Measurements from ENCODE around the gene EHBP1L1. TPM values are rescaled to one million over a fixed set of nuclear protein-coding genes. Genes with fewer than 3 reads are reported as not detected.
A peak's percentile ranks its signal among the peaks of the same experiment; 100 is the strongest.
"Not testable (repeated sequence)": the region's sequence is repeated elsewhere in the genome, so short reads cannot be mapped to it uniquely, and the experiment has no call there.

EHBP1L1 gene
- total and polyA plus RNA-seq, 7 donors = 114 to 345 (median 208) TPM

DNA sequence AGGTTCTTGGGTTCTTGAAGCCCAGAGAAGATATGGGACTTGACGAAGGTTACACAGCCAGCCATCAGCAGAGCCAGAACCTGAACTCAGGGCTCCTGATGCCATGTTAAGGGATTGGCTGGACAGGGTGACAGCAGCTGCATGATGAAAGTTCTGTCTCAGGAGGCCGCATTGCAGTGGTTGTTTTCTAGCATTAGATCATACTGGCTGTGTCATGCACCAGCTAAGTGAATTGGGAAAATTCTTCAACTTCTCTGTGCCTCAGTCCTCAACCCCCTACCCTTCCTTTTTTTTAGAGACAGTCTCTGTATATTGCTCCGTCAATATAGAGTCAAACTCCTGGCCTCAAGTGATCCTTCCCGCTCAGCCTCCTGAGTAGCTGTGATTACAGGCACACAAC is 12.3 kb upstream of the EHBP1L1 start:
- Histone ChIP-seq H3K36me3 (ENCODE audit: insufficient read depth in 1 of 2, low read depth in 1 of 2) (peaks cover 0 to 7% of the 10 kb centered on the region in 2 donors), H3K4me1 (peaks cover 43% of the 10 kb centered on the region), H3K4me3 (no peak overlapping the region), H3K27me3 (ENCODE audit: insufficient read depth in 3 of 3, low read length in 2 of 3) (no peaks in the 10 kb centered on the region), H3K9me3 (no peaks in the 10 kb centered on the region), H3K27ac (peak overlapping the region; percentile 5)
- intact Hi-C loops (cut with DNase I) = no loop called here
- TF ChIP-seq, protein P1, sequence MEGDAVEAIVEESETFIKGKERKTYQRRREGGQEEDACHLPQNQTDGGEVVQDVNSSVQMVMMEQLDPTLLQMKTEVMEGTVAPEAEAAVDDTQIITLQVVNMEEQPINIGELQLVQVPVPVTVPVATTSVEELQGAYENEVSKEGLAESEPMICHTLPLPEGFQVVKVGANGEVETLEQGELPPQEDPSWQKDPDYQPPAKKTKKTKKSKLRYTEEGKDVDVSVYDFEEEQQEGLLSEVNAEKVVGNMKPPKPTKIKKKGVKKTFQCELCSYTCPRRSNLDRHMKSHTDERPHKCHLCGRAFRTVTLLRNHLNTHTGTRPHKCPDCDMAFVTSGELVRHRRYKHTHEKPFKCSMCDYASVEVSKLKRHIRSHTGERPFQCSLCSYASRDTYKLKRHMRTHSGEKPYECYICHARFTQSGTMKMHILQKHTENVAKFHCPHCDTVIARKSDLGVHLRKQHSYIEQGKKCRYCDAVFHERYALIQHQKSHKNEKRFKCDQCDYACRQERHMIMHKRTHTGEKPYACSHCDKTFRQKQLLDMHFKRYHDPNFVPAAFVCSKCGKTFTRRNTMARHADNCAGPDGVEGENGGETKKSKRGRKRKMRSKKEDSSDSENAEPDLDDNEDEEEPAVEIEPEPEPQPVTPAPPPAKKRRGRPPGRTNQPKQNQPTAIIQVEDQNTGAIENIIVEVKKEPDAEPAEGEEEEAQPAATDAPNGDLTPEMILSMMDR (IDR thresholded peaks at IDR 0.05) = no peak
- 90 to 95% (median 93%) methylated on average over 4 of the region's 4 CpGs for WGBS, 3 donors
- no peak for ATAC-seq
- DNase-seq = no peak

DNA sequence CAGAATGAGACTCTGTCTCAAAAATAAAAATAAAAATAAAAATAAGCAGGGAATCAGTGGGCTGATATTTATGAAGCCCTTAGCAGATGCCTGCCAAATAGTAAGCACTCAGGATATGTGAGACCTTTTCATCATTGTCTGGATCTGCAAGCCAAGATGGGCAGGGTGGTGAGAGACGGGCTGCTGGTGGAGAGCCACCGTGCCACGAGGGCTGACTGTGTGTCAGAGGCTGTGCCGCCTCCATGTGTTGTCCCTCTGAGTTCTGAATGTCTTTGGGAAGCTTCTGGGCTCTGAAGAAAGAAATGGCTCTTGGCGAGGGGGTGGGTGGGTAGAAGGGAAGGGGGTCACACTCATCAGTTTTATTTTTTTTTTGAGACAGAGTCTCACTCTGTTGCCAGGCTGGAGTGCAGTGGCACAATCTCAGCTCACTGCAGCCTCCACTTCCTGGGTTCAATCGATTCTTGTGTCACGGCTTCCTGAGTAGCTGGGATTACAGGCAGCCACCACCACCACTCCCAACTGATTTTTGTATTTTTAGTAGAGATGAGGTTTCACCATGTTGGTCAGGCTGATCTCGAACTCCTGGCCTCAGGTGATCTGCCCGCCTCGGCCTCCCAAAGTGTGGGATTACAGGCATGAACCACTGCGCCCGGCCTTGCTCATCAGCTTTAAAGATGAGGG is 10.8 kb upstream of the EHBP1L1 start:
- H3K27me3 ChIP-seq (ENCODE audit: insufficient read depth in 3 of 3, low read length in 2 of 3); H3K36me3 ChIP-seq (ENCODE audit: insufficient read depth in 1 of 2, low read depth in 1 of 2); H3K4me3 ChIP-seq; H3K9me3 ChIP-seq; intact Hi-C loops (cut with DNase I); ATAC-seq; DNase-seq: not testable (repeated sequence)
- H3K27ac ChIP-seq = peak overlapping the region; percentile 61
- 74 to 91% (median 74%) methylated on average over 12 of the region's 12 CpGs for WGBS, 3 donors
- H3K4me1 ChIP-seq = peaks cover 37% of the 10 kb centered on the region

DNA sequence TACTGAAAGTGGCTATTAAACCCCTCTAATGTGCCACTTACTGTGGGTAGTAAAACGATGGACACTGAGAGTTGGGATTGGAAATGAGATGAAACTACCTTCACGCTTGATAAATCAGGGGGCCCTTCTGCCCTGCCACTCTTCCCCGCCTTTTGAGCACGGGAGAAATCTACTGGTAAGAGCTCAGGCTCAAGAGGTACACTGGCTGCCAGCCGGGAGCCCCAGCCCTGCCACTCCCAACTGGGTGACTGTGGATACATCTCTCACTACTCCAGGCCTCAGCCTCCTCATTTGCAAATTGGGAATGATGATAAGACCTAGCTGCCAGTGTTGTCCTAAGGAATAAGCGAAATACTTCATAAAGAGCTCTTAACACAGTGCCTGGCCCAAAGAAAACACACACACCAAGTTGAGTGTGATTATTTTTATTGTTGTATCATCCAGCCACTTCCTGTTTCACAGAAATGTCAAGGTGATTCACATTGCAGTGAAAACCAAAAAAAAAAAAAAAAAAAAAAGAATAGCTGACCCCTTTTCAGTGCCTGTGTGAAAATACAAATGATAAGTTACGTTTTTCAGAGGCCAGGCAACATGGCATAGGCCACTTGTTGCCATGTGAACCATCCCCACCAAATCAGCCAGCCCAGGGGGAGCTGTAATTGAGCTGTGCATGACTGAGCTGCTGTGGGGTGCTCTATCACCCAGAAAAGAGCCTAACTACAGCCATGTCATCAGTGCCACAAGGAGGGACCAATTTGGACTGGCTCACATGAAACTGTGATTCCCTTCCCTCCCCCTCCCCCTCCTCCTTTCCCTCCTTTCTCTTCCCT is 10.0 kb upstream of the EHBP1L1 start:
- DNase-seq (no peak), ATAC-seq (no peak)
- Histone ChIP-seq H3K27ac (peak overlapping the region; percentile 61), H3K36me3 (ENCODE audit: insufficient read depth in 1 of 2, low read depth in 1 of 2) (peaks cover 0 to 7% of the 10 kb centered on the region in 2 donors), H3K4me3 (no peak overlapping the region), H3K4me1 (peaks cover 31% of the 10 kb centered on the region), H3K9me3 (no peaks in the 10 kb centered on the region), H3K27me3 (ENCODE audit: insufficient read depth in 3 of 3, low read length in 2 of 3) (no peaks in the 10 kb centered on the region)
- 73 to 81% (median 81%) methylated on average over 7 of the region's 7 CpGs for WGBS, 3 donors
- TF ChIP-seq, protein P1 (IDR thresholded peaks at IDR 0.05) = no peak
- intact Hi-C loops (cut with DNase I) = no loop called here

DNA sequence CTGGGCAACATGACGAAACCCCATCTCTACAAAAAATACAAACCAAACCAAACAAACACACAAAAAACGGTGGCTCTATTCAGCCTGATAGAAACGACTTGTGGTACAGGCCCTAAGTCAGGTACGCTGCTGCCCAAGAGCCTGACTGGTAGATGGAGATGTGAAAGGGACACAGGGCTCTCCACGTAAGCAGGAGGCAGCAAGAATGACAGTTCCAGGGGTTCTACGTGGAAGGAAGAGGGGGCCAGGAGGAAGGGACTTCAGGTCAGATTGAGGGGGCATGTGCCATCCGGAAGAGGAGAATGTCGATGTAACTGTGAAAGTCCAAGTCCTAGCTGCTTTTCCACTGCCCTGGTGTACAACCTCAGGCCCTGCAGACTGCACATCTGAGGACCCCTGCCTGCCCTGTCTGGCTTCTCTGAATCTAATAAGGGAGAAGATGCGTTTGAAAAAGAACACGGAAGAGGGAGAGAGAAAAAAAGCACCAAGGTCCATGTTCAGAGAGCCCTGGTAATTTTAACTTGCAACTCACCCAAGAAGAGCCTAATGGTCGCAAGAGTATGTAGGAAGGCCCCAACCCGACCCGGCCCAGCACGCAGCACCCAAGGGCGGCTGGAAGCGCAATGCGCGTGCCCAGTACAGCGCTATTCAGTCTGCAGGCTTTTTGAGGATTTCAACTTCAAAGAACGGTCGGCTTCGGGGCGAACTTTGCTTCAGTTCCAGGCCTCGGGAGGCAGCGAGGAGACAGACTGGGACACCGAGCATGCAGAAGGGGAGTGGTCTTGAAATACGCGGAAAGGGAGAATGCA is 6.5 kb upstream of the EHBP1L1 start:
- peak in 1 of 2 donors; percentile 66 for DNase-seq
- TF ChIP-seq, protein P1 (IDR thresholded peaks at IDR 0.05) = no peak
- 7 to 12% (median 8%) methylated on average over 28 of the region's 28 CpGs for WGBS, 3 donors

More for the DNA sequence above, 6.5 kb upstream of the EHBP1L1 start:
- no peaks in the 10 kb centered on the region for H3K9me3 ChIP-seq
- ATAC-seq = peak in 2 of 4 donors; percentile 1 to 8
- peaks cover 0 to 12% of the 10 kb centered on the region in 2 donors for H3K36me3 ChIP-seq (ENCODE audit: insufficient read depth in 1 of 2, low read depth in 1 of 2)
- intact Hi-C loops (cut with DNase I) = no loop called here
- no peaks in the 10 kb centered on the region for H3K27me3 ChIP-seq (ENCODE audit: insufficient read depth in 3 of 3, low read length in 2 of 3)
- H3K27ac ChIP-seq = peak overlapping the region; percentile 98
- peaks cover 42% of the 10 kb centered on the region for H3K4me1 ChIP-seq
- peak overlapping the region; percentile 99 for H3K4me3 ChIP-seq

All from psoas muscle (tissue), 8 donors.